ENCODE measurements around the gene SPECC1. TPM values are rescaled to one million over a fixed set of nuclear protein-coding genes. Genes with fewer than 3 reads are reported as not detected.

SPECC1 gene
- total RNA-seq, 1 experiment from 2014 or later = 43.5 TPM

- TF ChIP-seq RAD21 (IDR thresholded peaks at IDR 0.05; ENCODE audit: low read depth) (no peak), EZH2phosphoT487 (IDR thresholded peaks at IDR 0.05; ENCODE audit: borderline replicate concordance) (no peak)
Observed at GRCh38 chr17:20073055-20073979, 64.2 kb downstream of the SPECC1 start.

GRCh38 chr17:20074001-20074400 lies 64.8 kb downstream of the SPECC1 start:
- H3K36me3 ChIP-seq (ENCODE audit: control insufficient read depth in 1 of 2, insufficient read depth in 2 of 2, low read length in 2 of 2) = no peaks in the 10 kb centered on the region
- no peak overlapping the region for H2AFZ ChIP-seq (ENCODE audit: low read depth, low read length, poor library complexity, severe bottlenecking)
- H3K9ac ChIP-seq (ENCODE audit: low read length) = no peak overlapping the region
- intact Hi-C loops (cut with micrococcal nuclease) = no loop called here
- H4K20me1 ChIP-seq (ENCODE audit: insufficient read depth) = no peaks in the 10 kb centered on the region
- no peaks in the 10 kb centered on the region for H3K9me3 ChIP-seq (ENCODE audit: control insufficient read depth in 1 of 2, insufficient read depth in 1 of 2, low read depth in 1 of 2, low read length in 2 of 2)
- no peak overlapping the region for H3K4me2 ChIP-seq (ENCODE audit: low read length)
- no peaks in the 10 kb centered on the region for H3K79me2 ChIP-seq (ENCODE audit: insufficient read depth, low read length)
- TF ChIP-seq SP1 (IDR thresholded peaks at IDR 0.05; ENCODE audit: low read depth) = no peak
- no peaks in the 10 kb centered on the region for H3K4me1 ChIP-seq (ENCODE audit: control insufficient read depth in 1 of 2, insufficient read depth in 2 of 2, low read length in 2 of 2)
- no peaks in the 10 kb centered on the region; the same call in 1 of the 2 replicates for H3K9me2 ChIP-seq (ENCODE audit: insufficient read depth)
- H3K4me3 ChIP-seq (replicated peaks in 1 of 2; ENCODE audit: low read depth in 1 of 2, low read length in 2 of 2) = no peak overlapping the region
- DNase-seq (ENCODE audit: low read depth, low spot score) (no peak), ATAC-seq (no peak)
- ChIA-PET RAD21 (ENCODE audit: low non-redundant PET in 1 of 2, low total read pairs in 2 of 2, uncharacterized antibody in 2 of 2, unreplicated experiment in 2 of 2) (no interaction called here), CTCF (no interaction called here), POLR2A (interaction anchor here (1.3 kb wide), 1 partner anchor 16 kb away, joined by 3 read pairs; no protein-coding TSS in a partner anchor)
- BruUV-seq (replicated peaks) = no TSS peak
- no peak overlapping the region for H3K27ac ChIP-seq (ENCODE audit: low read depth, low read length)
- no peaks in the 10 kb centered on the region for H3K27me3 ChIP-seq (ENCODE audit: insufficient read depth, low read length)

More at GRCh38 chr17:20073055-20073979, 64.2 kb downstream of the SPECC1 start:
- ChIA-PET CTCF (no interaction called here), RAD21 (ENCODE audit: low non-redundant PET in 1 of 2, low total read pairs in 2 of 2, uncharacterized antibody in 2 of 2, unreplicated experiment in 2 of 2) (no interaction called here), POLR2A (no interaction called here)
- no peaks in the 10 kb centered on the region for H3K27me3 ChIP-seq (ENCODE audit: insufficient read depth, low read length)
- H3K4me1 ChIP-seq (ENCODE audit: control insufficient read depth in 1 of 2, insufficient read depth in 2 of 2, low read length in 2 of 2) = no peaks in the 10 kb centered on the region
- H3K4me3 ChIP-seq (replicated peaks in 1 of 2; ENCODE audit: low read depth in 1 of 2, low read length in 2 of 2) = no peak overlapping the region
- H3K79me2 ChIP-seq (ENCODE audit: insufficient read depth, low read length) = no peaks in the 10 kb centered on the region
- ATAC-seq = no peak
- H3K9me3 ChIP-seq (ENCODE audit: control insufficient read depth in 1 of 2, insufficient read depth in 1 of 2, low read depth in 1 of 2, low read length in 2 of 2) = no peaks in the 10 kb centered on the region
- H3K4me2 ChIP-seq (ENCODE audit: low read length) = no peak overlapping the region
- H3K27ac ChIP-seq (ENCODE audit: low read depth, low read length) = no peak overlapping the region
- no peaks in the 10 kb centered on the region for H3K36me3 ChIP-seq (ENCODE audit: control insufficient read depth in 1 of 2, insufficient read depth in 2 of 2, low read length in 2 of 2)
- H3K9me2 ChIP-seq (ENCODE audit: insufficient read depth) = no peaks in the 10 kb centered on the region; the same call in 1 of the 2 replicates
- no peak for DNase-seq (ENCODE audit: low read depth, low spot score)
- intact Hi-C loops (cut with micrococcal nuclease) = no loop called here
- no peak overlapping the region for H3K9ac ChIP-seq (ENCODE audit: low read length)
- BruUV-seq (replicated peaks) = no TSS peak
- no peak overlapping the region for H2AFZ ChIP-seq (ENCODE audit: low read depth, low read length, poor library complexity, severe bottlenecking)
- no peaks in the 10 kb centered on the region for H4K20me1 ChIP-seq (ENCODE audit: insufficient read depth)

Measured in HCT116 (cell line).